Keratinocyte (primary cell): ENCODE measurements around the gene C16orf92.

Experiments used
- EZH2 ChIP-seq: IDR thresholded peaks from one replicate; pipeline ENCODE4 v1.6.1; 2012; ENCODE audit warnings: inconsistent platforms, mild to moderate bottlenecking, low read length, moderate library complexity
- TF ChIP-seq, protein P1 (sequence below), 3 experiments: IDR thresholded peaks in 1 of 3; conservative IDR thresholded peaks in 1 of 3; optimal IDR thresholded peaks in 1 of 3; 2 replicates in 2 of 3; 3 replicates in 1 of 3; pipeline versions ENCODE3 to v1.5.1; 2011; ENCODE audit warnings: low read length in 3 of 3, mild to moderate bottlenecking in 3 of 3, moderate library complexity in 2 of 3, control low read depth in 1 of 3, inconsistent platforms in 1 of 3; ENCODE audit not compliant: insufficient read depth in 2 of 3; ENCODE audit errors: extremely low read depth in 1 of 3

DNA sequence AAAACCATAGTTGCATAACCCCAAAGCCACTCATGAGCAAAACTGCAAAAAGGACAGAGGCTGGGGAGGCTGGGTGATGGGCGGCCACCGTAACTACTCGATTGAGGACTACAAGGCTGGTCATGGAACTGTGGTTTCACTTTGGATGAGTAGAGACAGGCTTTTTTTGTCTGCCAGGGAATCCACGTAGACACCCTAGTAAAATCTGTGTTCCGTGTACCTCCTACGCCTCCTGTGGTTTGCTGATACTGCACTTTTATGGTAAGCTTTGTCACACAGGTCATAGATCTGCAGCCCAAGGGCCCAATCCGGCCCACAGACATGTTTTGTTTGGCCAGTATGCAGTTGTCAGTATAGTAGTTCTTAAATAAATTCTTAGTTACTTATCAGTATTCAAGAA lies 10.3 kb downstream of the C16orf92 start:
- TF ChIP-seq, protein P1, sequence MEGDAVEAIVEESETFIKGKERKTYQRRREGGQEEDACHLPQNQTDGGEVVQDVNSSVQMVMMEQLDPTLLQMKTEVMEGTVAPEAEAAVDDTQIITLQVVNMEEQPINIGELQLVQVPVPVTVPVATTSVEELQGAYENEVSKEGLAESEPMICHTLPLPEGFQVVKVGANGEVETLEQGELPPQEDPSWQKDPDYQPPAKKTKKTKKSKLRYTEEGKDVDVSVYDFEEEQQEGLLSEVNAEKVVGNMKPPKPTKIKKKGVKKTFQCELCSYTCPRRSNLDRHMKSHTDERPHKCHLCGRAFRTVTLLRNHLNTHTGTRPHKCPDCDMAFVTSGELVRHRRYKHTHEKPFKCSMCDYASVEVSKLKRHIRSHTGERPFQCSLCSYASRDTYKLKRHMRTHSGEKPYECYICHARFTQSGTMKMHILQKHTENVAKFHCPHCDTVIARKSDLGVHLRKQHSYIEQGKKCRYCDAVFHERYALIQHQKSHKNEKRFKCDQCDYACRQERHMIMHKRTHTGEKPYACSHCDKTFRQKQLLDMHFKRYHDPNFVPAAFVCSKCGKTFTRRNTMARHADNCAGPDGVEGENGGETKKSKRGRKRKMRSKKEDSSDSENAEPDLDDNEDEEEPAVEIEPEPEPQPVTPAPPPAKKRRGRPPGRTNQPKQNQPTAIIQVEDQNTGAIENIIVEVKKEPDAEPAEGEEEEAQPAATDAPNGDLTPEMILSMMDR (optimal IDR thresholded peaks at IDR 0.05 in 1 of 3, IDR thresholded peaks at IDR 0.05 in 1 of 3, conservative IDR thresholded peaks at IDR 0.05 in 1 of 3; ENCODE audit: extremely low read depth in 1 of 3, insufficient read depth in 2 of 3, low read length in 3 of 3), result no peak
- TF ChIP-seq EZH2, result no peak
